Subcutaneous adipose tissue (tissue), 4 donors: Measurements from ENCODE around the gene MRPS33. TPM values are rescaled to one million over a fixed set of nuclear protein-coding genes. Genes with fewer than 3 reads are reported as not detected.

Source experiments
- small RNA-seq: library from RNA; depleted of rRNA; stranded (forward); fragments of <200 nt; gene quantifications from one replicate; pipeline ENCODE3, GENCODE V24; 2016
- total RNA-seq, 4 donors: library from RNA; depleted of rRNA; stranded (reverse); fragments of >200 nt; gene quantifications; one replicate each; pipeline ENCODE4 v1.1.0, GENCODE V29; 2016
- TF ChIP-seq, protein P1 (sequence below): fragments of 450-650 bp; IDR thresholded peaks from one replicate; pipeline ENCODE4 v1.5.1; 2016; ENCODE audit warnings: low read depth, mild to moderate bottlenecking, control low read depth, antibody characterized with exemption, moderate library complexity

MRPS33 gene
- total RNA-seq, 4 donors from 2014 or later = 12.4 to 19.8 (median 16.0) TPM

DNA sequence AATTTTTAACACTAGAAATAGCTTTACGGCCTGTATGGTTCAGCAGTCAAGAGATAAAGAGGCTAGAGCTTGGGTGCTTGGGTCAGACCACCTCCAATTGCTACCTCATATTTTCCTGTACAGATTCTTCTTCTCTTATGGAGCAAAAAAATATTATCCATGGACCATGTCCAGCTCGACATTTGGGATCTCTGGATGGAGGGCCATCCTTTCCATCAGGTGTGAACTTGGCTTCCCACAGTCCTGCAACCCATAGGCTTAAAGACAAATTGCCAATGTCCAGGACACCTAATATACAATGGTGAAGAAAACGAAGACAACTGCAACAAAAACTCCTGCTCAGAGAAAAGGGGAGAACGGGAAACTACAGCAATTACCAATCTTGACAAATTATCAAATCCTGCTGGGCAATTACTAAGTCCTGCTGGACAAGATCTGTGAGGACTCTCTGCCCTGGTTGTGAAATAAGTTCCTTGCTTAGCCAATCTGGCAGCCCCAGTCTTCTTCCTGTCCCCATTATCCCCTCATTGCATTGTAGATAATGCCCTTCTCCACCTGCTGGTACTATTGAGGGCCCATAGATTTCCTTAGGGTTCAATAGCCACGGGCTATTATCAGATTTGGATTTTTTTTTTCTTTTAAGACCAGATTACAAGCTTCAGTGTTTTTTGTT, 48.1 kb downstream of the MRPS33 start:
- TF ChIP-seq, protein P1, sequence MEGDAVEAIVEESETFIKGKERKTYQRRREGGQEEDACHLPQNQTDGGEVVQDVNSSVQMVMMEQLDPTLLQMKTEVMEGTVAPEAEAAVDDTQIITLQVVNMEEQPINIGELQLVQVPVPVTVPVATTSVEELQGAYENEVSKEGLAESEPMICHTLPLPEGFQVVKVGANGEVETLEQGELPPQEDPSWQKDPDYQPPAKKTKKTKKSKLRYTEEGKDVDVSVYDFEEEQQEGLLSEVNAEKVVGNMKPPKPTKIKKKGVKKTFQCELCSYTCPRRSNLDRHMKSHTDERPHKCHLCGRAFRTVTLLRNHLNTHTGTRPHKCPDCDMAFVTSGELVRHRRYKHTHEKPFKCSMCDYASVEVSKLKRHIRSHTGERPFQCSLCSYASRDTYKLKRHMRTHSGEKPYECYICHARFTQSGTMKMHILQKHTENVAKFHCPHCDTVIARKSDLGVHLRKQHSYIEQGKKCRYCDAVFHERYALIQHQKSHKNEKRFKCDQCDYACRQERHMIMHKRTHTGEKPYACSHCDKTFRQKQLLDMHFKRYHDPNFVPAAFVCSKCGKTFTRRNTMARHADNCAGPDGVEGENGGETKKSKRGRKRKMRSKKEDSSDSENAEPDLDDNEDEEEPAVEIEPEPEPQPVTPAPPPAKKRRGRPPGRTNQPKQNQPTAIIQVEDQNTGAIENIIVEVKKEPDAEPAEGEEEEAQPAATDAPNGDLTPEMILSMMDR = no peak

DNA sequence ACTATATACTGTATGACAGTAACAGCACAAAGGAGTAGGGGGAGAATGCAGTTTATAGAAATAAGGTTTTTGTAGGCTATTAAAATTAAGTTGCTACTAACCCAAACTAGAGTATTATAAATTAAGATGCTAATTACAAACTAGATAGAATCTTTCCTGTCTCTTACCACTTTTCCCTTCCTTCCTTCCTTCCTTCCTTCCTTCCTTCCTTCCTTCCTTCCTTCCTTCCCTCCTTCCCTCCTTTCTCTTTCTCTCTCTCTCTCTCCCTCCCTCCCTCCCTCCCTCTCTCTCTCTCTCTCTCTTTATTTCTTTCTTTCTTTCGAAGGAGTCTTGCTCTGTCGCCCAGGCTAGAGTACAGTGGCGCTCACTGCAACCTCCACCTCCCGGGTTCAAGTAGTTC, 53.6 kb downstream of the MRPS33 start:
- TF ChIP-seq, protein P1 = no peak

Small RNA genes within 50 kb of the gene (small RNA-seq; reads per million reads assigned to genes)
- not detected for gene RNU4-74P

Other genes starting within 250 kb of the MRPS33 start
- 10 to 100 TPM; 37.1 to 56.9 (median 45.3) TPM for gene BRAF, start 90.0 kb downstream of the MRPS33 start, total RNA-seq
- gene TMEM178B, start 59.1 kb upstream of the MRPS33 start, total RNA-seq = under 1 TPM; under 0.01 to 0.94 (median 0.35) TPM